T-helper 2 cell treated with Interferon-gamma antibody and Interleukin-4, amounts not matched to agents 100 ng/mL and 5 ng/mL, for 36 hours (primary cell): ENCODE measurements around the gene SSMEM1. TPM values are rescaled to one million over a fixed set of nuclear protein-coding genes. Genes with fewer than 3 reads are reported as not detected.
"Not testable (repeated sequence)": the region's sequence is repeated elsewhere in the genome, so short reads cannot be mapped to it uniquely, and the experiment has no call there.

ENCODE experiments used
- intact Hi-C: fragments of 100-400 bp; cut with micrococcal nuclease; formaldehyde crosslinking; loops from one replicate; pipeline ENCODE4 v1.15.1; 2023
- total RNA-seq: library from RNA; stranded (reverse); gene quantifications from 2 replicates; pipeline ENCODE4 v1.2.3, GENCODE V29; 2022

Gene SSMEM1
- total RNA-seq, 1 donor from 2014 or later, result not detected

DNA sequence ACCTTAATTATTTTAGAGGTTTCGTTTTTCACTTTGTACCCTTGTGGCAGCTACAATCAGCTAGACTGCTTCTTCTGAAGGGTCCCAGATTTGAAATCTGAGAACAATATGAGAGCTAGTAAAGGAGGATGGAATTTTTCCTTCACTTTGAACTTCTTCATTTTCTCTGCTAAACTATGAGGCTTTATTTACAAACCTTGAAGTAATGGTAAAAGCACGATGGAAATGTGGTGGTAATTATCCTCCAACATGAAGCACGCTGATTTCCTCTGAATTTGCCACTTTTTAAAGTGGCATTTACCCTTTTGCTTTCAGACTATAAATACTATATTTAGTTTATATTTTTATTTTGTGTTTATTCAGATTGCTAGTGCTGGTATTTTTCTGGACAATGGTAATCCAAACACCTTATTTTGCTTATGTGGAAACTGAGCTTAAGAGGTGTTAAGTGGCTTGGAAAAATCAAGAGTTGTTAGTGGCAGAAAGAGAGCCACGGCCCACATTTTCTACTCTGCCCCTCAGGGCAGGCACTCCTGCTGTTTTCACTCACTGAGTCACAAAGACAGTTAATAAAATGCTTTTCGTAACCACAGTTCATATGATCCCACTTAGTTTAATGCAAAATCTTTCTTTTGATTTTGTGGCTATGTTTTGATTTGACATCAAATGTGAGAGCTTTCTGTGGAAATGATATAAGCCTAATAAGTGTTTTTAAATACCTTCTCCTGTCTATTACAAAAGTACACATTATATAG is 2.7 kb downstream of the SSMEM1 start:
- intact Hi-C loops, result no loop called here

- intact Hi-C loops, result no loop called here
Observed at GRCh38 chr7:130213828-130214227, 6.2 kb downstream of the SSMEM1 start.

- intact Hi-C loops, result no loop called here
Observed at GRCh38 chr7:130216025-130216424, 8.4 kb downstream of the SSMEM1 start.

DNA sequence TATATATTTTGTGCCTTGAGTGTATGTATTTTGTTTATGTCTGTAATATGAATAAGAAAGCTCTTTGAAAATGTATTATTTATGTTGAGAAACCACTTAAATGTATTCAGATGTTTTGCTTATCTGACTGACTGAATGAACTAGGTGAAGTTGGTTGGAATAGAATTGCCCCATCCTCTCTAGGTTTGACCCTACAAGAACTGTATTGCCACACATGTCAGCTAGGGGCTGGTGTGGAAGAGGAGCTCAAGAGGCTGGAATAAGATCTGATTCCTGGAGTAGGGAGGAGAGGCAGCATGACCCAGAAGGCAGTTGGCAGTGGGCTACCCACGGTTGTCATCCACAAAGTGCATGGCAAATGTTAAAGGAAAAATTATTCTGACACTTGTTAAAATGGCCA is 9.1 kb downstream of the SSMEM1 start:
- intact Hi-C loops, result no loop called here

- intact Hi-C loops, result no loop called here
Observed at GRCh38 chr7:130218806-130219620, 11.4 kb downstream of the SSMEM1 start.

DNA sequence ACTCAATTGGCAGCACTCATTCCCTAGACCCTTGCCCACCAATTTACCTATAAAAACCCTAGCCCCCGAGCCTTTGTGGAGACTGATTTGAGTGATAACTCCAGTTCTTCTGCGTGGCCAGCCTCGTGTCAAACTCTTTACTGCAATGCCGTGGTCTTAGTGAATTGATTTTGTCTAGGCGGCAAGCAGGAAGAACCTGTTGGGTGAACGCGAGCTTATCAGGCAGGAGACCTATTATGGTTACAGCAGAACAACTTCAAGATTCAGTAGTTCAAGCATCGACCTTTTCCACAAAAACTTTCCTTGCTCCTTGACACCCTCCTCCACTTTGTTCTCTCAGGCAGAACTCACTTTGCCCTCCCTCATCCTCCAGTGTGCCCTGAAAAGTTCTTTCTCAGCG is 12.2 kb downstream of the SSMEM1 start:
- intact Hi-C loops, result no loop called here

DNA sequence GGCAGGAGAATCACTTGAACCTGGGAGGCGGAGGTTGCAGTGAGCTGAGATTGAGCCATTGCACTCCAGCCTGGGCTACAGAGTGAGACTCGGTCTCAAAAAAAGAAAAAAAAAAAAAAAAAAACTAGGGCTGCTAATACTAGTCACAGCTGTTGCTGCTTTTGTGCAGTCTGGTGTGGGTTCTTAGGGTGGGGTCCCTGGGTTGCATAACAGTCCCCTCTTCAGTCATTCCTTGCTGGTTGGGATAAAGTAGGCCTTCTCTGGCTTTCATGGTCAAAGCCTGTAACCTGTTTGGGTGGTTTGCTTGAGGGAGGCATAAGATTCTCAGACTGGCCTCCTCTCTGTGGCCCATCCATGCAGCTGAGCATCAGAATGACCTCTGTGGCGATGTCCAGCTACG is 14.1 kb downstream of the SSMEM1 start:
- intact Hi-C loops, result no loop called here

DNA sequence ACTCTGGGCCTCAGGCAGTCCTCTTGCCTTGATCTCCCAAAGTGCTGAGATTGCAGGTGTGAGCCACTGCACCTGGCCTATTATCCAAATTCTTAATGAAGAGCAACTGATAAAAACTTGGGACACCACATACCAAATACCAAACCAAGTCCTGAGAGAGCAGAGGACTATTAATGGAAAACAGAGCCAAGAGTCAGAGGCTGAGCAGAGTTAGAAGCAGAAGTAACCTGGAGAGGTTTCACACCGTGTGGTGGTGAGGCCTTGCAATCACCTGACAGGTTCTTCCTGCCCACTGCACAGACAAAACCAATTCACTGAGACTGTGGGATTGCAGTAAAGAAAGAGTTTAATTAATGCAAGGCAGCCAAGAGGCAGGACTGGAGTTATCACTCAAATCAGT is 16.0 kb downstream of the SSMEM1 start:
- intact Hi-C loops, result no loop called here

- intact Hi-C loops, result no loop called here
Observed at GRCh38 chr7:130224210-130224609, 16.6 kb downstream of the SSMEM1 start.

DNA sequence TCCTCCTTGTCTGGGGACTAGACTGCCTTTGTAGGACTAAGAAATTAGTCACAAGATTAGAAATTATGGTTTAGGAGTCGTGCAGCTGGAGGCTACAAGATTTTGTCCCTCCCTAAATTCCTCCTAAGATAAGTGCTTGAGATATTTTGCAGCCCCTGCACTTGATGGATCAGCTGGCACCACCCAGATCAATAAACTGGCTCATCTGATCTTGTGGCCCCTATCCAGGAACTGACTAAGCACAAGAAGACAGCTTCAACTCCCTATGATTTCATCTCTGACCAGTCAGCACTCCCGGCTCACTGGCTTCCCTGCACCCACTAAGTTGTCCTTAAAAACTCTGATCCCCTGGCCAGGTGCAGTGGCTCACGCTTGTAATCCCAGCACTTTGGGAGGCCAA is 17.3 kb downstream of the SSMEM1 start:
- intact Hi-C loops, result not testable (repeated sequence)

GRCh38 chr7:130226333-130226732 is 18.7 kb downstream of the SSMEM1 start:
- intact Hi-C loops, result no loop called here

- intact Hi-C loops, result no loop called here
Observed at GRCh38 chr7:130227883-130228575, 20.4 kb downstream of the SSMEM1 start.

- intact Hi-C loops, result no loop called here
Observed at GRCh38 chr7:130228840-130229502, 21.3 kb downstream of the SSMEM1 start.

DNA sequence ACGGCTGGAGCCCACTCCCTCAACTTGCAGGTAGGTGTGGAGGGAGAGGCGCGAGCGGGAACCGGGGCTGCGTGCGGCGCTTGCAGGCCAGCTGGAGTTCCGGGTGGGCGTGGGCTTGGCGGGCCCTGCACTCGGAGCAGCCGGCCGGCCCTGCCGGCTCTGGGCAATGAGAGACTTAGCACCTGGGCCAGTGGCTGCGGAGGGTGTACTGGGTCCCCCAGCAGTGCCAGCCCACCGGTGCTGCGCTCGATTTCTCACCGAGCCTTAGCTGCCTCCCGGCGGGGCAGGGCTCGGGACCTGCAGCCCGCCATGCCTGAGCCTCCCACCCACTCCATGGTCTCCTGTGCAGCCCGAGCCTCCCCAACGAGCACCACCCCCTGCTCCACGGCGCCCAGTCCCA is 22.3 kb downstream of the SSMEM1 start:
- intact Hi-C loops, result not testable (repeated sequence)

- intact Hi-C loops, result no loop called here
Observed at GRCh38 chr7:130231792-130232191, 24.1 kb downstream of the SSMEM1 start.

GRCh38 chr7:130232209-130232608 is 24.5 kb downstream of the SSMEM1 start:
- intact Hi-C loops, result no loop called here

DNA sequence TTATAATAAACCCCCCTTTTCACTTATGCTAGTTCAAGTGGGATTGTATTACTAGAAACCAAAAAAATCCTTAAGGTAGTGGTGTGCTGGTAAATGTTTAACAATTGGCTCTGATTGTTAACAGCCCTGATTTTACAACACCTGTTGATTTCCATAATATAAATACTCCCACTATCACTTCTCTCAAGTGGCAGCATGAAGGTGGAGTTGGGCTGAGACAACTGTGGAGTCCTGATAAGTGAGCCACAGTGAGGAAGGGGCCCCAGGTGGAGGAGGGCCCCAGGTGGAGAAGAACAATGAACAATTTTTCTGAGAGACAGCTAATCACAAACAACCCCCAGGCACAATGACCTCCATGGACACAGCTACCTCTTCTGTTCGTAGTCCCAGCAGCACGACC is 26.4 kb downstream of the SSMEM1 start:
- intact Hi-C loops, result no loop called here

- intact Hi-C loops, result not testable (repeated sequence)
Observed at GRCh38 chr7:130236361-130236760, 28.7 kb downstream of the SSMEM1 start.

- intact Hi-C loops, result no loop called here
Observed at GRCh38 chr7:130240240-130240639, 32.6 kb downstream of the SSMEM1 start.

DNA sequence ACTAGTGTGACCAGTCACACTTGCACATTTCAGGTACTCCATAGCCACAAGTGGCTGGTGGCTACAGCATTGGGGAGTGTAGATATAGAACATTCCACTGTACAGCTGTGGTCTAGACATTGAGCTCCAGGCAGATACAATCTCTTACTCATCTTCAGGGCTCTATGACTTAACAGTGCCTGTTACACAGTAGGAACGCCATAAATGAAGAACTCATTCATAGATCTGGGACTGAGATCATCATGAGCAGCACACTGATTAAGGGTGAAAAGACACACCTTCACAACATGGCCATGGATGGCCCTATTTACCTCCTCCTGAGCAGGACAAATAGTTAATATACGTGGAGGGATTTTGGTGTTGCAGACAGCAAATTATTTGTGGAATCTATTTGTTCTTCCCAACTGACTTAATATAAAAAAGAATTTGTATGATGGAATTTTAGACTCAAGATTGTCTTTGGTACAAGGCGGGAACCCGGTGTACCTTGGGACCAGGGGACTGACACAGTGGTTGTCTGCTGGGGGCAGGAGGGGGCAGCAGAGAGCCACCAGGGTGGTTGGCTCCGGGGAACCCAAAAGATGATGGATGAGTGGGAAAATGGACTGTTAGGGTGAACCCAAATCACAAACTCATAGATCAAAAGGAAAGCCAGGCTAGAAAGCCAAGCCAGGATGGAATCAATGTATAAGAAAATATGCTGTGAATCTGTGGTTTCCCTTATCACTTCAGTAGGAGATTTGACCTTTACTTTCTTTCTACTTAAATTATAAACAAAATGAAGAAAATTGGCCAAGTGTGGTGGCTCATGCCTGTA is 34.7 kb downstream of the SSMEM1 start:
- intact Hi-C loops, result loop anchor here (1.0 to 2.0 kb wide), 3 partner anchors 319 to 590 kb away; no protein-coding TSS in a partner anchor

DNA sequence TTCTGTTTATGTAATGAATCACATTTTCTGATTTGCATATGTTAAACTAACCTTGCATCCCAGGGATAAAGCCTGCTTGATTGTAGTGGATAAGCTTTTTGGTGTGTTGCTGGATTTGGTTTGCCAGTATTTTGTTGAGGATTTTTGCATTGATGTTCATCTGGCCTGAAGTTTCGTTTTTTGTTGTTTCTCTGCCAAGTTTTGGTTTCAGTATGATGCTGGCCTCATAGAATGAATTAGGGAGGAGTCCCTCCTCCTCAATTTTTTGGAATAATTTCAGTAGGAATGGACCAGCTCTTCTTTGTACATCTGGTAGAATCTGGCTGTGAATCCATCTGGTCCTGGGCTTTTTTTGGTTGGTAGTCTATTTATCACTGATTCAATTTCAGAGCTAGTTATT is 35.8 kb downstream of the SSMEM1 start:
- intact Hi-C loops, result loop anchor here (2.0 kb wide), 1 partner anchor 589 kb away; no protein-coding TSS in a partner anchor
